NCI-H524 treated with DMSO at 0.1 percent for 48 hours (cell line): ENCODE measurements around the gene CCM2L.

ENCODE experiments used
- DNase-seq: peaks from one replicate; lab custom pipeline; 2025; lab: John Stamatoyannopoulos, UW

The CCM2L gene

GRCh38 chr20:31996996-31997395, 13.2 kb upstream of the CCM2L start:
- no peak for DNase-seq

DNA sequence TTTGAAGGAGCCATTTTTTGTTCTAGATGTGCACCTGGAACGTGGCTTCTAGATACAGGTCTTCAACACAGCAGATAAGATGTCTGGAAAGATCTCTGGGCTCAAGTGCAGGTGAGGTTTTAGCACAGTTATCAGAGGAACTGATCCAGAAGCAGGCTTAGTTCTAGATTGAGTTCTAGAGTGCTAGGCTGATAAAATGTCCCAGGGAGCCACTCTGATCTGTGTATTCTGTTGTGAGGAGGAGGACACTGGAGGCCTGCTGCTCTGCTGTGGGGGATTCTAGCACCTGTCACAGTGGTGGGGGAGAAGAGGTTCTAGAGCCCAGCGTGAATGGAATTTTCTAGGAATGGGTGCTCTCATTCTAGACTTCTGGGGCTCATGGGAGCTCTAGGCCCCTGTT, 12.0 kb upstream of the CCM2L start:
- DNase-seq = no peak

GRCh38 chr20:32003325-32003724, 6.9 kb upstream of the CCM2L start:
- no peak for DNase-seq

DNA sequence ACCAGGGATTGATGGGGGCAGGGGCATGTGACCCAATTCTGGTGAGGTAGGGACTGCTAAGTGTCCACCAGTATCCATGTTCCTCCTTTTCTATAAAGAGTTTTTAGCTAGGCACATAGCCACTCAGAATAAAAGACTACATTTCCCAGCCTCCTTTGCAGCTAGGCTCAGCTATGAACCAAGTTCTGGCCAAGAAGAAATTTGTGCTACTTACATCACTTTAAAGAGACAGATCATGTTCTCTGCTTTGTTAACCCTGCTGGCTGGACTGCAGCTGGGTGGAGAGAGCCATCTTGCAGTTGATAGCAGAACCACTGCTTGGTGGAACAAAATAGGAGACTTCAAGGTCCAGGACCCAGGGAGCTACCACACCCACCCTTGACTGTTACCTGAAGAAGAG, 5.3 kb upstream of the CCM2L start:
- no peak for DNase-seq

GRCh38 chr20:32006053-32006452, 4.2 kb upstream of the CCM2L start:
- no peak for DNase-seq

GRCh38 chr20:32006841-32007786, 3.1 kb upstream of the CCM2L start:
- no peak for DNase-seq

DNA sequence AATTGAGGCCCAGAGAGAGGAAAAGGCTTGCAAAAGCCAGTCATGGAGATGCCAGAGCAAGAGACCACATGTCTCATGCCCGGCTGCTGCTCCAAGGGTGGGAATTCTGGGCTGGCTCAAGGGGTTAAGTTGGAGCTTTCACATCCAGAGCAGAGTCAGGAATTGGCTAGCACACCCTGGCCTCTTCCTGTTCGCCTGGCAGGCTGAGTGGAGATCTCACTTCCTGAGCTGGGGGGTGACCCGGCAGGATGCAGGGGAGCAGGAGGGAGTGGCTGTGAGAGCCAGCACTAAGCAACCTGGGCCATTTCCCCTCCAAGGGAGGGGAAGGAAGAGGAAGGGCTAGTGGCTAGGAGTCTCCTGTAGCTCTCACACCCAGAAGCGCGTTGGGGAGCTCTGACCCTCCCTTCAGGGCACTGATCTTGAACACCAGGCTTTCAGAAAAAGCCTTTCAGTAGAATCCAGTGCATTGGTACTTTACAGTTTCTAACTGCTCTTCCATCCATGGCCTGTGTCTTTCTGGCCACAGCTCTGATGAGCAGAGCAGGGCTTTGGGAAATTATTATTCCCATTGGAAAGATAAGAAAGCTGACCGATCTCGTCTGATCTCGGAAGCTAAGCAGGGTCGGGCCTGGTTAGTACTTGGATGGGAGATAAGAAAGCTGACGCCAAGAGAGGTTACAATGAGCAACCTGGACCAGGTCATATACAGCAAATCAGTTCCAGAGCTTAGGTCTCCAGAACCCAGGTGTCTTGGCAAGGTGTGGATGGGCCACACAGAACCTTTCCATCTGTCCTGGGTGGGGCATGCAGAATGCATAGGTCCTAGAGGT, 2.2 kb upstream of the CCM2L start:
- no peak for DNase-seq

- DNase-seq = no peak
Measured at GRCh38 chr20:32009564-32009963, 674 bp upstream of the CCM2L start.

DNA sequence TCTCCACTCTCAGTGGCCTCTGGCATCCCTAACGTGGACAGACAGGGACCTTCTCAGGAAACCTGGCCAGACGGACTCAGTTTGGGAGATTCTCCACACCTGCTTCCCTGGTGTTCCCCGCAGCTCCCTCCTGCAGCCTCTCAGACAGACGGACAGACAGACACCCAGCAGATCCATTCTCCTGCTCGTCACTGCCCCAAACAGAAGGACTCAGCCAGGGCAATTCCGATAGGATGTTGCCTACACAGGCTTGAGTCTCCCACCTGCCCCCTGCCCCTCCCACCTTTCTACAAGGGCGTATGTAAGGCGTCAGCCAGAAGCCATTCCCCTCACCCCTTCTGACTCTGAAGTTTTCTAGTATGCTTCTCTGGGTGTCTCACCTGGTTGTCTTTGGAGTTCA, 428 bp downstream of the CCM2L start:
- DNase-seq = no peak

- no peak for DNase-seq
Measured at GRCh38 chr20:32012159-32012688, 2.0 kb downstream of the CCM2L start.

GRCh38 chr20:32013326-32013725, 3.1 kb downstream of the CCM2L start:
- no peak for DNase-seq

DNA sequence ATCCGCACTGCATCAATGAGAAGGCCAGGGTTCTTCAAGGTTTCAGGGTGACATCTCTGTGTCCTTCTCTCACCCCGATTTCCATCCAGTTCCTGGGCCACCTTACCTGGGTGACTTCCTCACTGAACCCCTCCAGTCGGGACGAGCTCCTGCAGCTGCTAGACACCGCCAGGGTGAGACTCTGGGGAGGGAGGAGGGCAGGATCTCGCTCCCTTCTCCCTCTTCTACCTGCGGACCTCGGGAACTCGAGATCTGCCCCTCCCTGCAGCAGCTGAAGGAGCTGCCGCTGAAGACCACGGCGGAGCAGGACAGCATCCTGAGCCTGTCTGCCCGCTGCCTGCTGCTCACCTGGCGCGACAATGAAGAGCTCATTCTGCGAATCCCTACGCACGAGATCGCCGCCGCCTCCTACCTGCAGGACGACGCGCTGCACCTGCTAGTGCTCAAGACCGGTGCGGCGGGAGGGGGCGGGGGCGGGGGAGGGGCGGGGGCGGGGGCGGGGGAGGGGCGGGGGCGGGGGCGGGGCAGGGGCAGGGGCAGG, 7.5 kb downstream of the CCM2L start:
- DNase-seq = peak; percentile 19

GRCh38 chr20:32018269-32019155, 8.3 kb downstream of the CCM2L start:
- DNase-seq = peak; percentile 35

DNA sequence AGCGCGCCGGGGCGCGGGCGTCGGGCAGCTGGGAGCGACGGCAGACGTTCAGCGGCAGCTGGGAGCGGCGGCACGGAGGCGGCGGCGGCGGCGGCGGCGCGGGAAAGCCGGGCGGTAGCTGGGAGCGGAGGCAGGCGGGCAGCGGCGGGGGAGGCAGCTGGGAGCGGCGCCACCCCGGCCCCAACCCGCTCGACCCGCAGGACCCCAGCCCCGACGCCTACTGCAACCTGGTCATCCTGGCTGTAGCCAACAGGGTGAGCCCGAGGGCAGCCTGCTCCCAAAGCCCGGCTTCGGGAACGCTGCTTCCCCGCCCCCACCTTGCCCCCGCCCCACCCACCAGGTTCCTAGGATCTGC, 8.9 kb downstream of the CCM2L start:
- no peak for DNase-seq

DNA sequence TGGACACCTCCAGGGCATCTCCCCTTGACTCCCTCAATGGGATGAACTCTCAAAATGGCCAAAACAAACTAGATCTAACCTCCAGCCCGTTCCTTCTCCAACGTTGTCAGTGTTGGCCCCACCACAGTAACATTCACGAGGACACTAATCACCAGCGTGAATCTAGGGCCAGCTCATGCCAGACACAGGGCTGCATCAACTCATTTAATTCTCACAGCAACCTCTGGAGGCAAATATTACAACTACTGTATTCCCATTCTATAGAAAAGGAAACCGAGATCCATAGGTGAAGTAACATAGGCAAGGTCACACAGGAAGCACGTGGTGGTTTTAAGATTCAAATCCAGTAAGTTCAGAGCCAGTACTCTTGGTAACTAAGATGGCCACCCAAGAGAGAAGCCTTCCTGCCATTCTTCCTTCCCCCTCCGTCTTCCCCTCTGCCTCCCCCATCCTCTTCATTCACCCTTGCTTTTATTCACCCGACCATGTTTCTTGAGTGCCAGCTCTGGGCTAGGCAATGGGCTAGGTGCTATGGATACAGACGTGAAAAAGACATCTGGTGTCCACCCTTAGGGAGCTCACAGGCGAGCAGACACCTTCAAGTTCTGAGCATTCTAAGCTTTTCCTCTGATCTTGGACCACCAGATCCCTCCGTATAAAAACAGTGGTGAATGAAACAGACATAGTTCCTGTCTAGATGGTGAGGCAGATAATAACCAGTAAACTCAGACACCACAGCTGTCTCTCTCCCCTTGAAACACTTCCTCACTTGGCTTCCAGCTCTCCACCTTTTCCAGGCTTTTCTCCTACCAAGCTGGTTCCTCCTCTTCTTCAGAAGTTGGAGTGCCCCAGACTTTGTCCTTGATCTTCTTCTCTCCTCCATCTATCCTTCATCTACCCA, 9.6 kb downstream of the CCM2L start:
- DNase-seq = no peak

DNA sequence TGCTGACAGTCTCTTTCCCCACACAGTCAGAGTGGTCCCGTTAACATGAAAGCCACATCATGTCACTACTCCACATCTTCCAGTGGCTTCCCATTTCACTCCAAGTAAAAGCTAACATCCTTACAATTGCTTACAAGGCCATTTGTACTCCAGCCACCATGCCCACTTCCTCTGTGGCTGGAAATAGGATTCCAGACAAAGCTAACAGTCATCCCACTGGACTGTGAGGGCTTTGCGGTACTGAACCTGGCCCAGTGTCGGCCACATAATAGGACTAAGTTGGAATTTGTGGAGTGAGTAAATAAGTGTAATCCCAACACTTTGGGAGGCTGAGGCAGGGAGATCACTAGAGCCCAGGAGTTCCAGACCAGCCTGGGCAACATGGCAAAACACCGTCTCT, 10.9 kb downstream of the CCM2L start:
- DNase-seq = no peak

GRCh38 chr20:32024683-32025295, 14.6 kb downstream of the CCM2L start:
- no peak for DNase-seq

DNA sequence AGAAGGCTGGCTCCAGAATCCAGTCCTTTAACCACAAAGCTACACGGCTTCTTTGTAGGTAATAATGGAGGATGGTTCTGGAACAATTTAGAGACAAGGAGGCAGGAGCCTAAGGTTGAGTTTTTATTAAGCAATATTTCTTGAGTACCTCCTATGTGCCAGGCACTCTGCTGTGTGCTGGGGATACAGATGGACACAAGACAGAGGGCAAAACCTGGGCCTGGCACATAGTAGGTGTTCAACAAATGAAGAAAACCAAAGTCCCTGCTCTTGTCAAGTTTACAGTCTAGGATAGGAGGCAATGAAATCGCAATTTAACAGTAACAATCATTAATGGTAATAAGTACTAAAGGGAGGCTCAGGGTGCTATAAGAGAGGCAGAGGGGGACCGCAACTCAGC, 17.4 kb downstream of the CCM2L start:
- no peak for DNase-seq

GRCh38 chr20:32028647-32029372, 18.6 kb downstream of the CCM2L start:
- DNase-seq = peak; percentile 17
